ENCODE results near the gene MYEOV.

GRCh38 chr11:69251057-69251393, 42.9 kb upstream of the MYEOV start:
- TF ChIP-seq CTCF (IDR thresholded peaks at IDR 0.05): no peak
- TF ChIP-seq POLR2A (IDR thresholded peaks at IDR 0.05): no peak
- no peak for TF ChIP-seq POLR2AphosphoS5 (IDR thresholded peaks at IDR 0.05)
- no peak for TF ChIP-seq EP300 (IDR thresholded peaks at IDR 0.05; ENCODE audit: low read depth)

Measured in transverse colon (tissue), 4 donors.